GM19467 (cell line): ENCODE data around the gene HHIPL1.
"Not testable (repeated sequence)": the region's sequence is repeated elsewhere in the genome, so short reads cannot be mapped to it uniquely, and the experiment has no call there.

Source experiments
- ATAC-seq: cut with Tn5 transposase; IDR thresholded peaks from one replicate; pipeline ENCODE4 v1.9.1; 2021; ENCODE audit warnings: mild to moderate bottlenecking, moderate library complexity; ENCODE audit not compliant: unreplicated experiment

The HHIPL1 gene

DNA sequence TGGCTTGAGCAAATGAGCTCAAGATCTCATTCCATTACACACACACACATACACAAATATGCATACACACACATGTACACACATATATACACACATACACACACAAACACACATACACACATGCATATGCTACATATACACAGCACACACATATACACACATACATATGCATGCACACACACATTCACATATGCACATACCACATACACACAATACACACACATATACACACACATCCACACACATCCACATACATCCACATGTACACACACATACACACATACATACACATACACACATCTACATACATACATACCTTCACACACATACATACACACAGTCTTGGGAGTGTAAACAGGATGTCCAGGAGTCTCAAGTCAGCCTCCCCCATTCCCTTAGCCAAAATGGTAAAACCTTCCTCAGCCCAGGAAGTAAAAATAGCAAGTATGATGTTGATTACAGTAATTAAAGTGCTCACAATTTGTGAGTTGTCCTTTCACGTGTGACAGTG is 12.8 kb downstream of the HHIPL1 start:
- no peak for ATAC-seq

DNA sequence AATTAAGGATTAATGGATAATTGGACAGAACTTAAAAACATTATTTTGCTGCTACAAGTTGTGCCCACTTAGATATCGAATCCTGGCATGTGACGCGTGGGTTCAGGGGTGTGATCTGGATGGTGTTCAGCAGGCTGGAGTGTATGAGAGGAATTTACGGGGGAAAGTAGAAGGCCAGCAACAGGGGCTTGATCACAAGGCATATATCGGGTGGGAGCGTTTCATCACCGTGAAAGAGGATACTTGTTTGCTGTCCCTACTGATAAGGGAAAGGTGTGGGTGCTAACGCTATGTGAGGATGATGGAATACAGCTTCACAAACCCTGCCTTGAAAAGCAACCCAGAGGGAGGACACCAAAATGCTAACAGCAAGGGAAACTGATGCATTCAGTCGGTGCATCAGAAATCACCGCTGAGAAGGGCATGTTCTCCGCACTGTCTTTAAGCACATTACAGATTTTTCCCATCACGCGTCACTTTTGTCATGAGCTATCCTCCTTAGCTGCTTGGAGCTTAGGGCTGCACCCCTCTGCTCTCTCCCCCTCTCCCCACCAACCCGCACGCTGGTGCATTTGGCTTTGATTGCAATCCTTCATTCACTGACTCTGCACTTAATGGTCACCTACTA is 13.4 kb downstream of the HHIPL1 start:
- no peak for ATAC-seq

DNA sequence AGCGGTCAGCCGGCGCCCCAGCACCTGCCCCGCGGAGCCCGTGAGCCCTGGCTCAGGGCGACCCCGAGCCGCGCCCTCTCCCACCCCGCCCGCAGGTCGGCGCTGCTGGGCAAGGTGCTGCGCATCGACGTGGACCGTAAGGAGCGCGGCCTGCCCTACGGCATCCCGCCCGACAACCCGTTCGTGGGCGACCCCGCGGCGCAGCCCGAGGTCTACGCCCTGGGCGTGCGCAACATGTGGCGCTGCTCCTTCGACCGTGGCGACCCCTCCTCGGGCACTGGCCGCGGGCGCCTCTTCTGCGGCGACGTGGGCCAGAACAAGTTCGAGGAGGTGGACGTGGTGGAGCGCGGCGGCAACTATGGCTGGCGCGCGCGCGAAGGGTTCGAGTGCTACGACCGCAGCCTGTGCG is 14.4 kb downstream of the HHIPL1 start:
- ATAC-seq: no peak

DNA sequence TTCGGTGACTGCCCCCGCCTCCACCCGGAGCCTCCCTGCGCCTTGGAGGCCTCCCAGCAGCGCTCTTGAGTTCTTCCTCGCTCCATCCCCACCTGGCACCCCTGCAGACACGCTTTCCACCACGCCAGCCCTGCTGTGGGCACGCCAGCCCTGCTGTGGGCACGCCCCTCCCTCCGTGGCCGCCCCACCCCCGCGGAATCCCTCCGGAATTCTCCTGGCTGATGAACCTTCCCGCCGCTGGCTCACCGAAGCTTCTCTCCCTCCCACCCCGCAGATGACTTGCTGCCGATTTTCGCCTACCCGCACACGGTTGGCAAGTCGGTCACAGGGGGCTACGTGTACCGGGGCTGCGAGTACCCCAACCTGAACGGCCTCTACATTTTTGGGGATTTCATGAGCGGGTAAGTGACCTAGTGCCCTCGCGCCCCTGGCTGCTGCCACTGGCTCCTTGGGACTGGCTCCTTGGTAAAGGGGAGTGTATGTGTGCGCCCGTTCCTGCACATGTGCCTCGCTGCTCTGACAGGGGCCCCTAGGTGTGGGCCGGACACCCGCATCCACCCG is 15.2 kb downstream of the HHIPL1 start:
- ATAC-seq: no peak

DNA sequence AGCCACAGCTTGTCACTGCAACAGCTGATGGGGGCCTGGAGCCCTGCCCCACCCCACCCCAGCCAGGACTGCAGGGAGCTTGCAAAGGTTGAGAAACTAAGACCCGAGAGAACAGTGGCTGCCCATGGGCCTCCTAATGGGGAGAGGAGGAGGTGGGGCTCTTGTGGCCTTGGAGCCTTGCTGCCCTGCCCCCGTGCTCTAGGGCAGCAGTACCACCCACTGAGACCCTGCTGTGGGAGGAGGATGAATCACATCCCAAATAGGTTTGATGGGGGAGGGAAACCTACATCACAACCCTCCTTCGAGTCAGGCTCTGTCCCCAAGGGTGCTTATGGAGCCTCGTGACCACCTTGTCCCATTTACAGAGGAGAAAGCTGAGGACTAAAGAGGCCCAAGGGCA is 15.9 kb downstream of the HHIPL1 start:
- ATAC-seq: no peak

DNA sequence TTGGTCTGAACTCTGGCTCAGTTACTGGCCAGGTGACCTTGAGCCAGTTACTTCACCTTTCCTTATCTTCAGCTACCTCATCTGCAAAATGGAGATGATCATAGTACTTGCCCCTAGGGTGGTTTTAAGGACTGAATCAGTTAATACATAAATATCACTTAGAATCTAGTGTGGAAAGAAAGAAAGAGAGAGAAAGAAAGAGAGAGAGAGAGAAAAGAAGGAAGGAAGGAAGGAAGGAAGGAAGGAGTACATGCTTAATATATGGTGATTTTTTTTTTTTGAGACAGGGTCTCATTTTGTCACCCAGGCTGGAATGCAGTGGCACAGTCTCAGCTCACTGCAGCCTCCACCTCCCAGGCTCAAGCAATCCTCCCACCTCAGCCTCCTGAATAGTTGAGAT is 16.3 kb downstream of the HHIPL1 start:
- not testable (repeated sequence) for ATAC-seq

DNA sequence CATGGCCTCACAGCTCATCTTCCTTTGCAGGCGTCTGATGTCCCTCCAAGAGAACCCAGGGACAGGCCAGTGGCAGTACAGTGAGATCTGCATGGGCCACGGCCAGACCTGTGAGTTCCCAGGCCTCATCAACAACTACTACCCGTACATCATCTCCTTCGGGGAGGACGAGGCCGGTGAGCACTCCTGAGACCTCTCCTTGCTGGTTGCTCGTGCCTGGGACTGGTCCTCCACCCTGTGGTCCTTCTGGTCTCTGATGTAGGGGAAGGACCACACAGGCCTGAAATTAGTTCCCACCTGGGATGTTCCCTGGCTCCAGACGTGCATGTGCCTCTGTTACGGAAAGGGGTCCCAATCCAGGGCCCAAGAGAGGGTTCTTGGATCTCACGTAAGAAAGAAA is 17.9 kb downstream of the HHIPL1 start:
- no peak for ATAC-seq

DNA sequence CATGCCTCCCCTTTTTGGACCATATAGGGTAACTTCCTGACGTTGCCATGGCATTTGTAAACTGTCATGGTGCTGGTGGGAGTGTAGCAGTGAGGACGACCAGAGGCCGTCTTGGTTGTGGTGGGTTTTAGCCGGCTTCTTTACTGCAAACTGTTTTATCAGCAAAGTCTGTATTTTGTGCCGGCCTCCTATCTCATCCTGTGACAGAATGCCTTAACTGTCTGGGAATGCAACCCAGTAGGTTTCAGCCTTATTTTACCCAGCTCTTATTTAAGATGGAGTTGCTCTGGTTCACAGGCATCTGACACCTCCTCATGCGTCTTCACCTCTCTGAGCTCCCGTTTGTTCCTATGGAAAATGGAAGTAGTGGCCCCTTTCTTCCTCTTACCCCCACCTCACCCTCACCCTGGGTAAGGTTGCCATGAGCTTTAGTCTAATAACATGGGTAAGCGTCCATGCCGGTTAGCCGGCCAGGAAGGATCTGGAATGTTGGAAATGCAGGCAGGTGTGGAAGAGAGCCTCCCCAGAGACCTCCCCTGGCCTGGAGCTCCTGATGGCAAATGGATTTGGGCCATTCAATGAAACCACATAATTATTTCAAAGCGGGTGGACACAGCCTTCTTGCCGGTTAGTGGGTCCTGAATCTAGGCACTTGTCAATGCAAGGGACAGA is 18.6 kb downstream of the HHIPL1 start:
- no peak for ATAC-seq

DNA sequence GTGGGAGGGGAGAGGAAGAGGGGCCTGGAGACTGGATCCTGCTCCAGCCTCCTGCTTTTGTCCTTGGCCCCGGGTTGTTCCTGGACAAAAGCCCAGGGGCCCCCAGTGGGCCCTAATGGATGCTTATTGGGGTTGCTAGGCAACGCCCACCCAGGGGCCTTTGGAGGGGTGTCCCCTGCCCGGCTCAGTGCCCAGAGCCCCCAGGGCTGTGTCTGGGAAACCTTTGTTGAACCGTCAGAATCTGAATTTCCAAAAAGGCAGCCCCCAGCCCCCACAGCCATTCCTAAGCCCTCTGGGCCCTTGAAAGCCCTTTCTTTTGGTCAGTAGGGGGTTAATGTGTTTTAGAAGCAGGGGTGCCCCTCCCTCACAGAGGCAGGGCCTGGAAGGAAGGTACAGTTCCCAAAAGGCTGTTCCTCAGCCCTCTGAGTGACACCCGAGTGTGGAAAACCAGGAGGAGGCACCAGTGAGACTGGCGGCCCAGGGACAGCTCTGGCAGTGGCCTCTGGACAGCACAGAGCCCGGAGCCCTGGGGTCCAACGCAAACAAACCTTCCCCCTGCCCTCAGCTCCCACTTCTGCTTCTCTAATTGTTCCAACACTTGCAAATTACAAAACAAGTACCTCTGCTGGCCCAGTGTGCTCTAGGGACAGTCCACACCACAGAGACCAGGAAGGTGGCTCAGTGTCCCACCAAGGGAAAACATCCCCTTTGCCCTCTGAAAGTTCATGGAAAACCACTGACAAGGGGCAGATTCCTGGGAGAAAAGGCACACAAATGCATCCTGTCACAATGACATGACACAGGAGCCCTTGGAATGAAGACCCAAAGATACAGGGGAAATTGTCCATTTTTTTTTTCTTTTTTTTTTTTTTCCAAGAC is 19.4 kb downstream of the HHIPL1 start:
- ATAC-seq: no peak

DNA sequence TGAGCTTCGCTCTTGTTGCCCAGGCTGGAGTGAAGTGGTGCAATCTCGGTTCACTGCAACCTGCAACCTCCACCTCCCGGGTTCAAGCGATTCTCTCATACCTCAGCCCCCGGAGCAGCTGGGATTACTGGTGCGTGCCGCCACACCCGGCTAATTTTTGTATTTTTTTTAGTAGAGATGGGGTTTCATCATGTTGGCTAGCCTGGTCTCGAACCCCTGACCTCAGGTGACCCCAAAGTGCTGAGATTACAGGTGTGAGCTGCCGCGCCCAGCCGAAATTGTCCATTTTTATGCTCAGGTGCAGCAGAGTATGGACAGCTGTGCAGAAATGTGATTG is 20.0 kb downstream of the HHIPL1 start:
- no peak for ATAC-seq

DNA sequence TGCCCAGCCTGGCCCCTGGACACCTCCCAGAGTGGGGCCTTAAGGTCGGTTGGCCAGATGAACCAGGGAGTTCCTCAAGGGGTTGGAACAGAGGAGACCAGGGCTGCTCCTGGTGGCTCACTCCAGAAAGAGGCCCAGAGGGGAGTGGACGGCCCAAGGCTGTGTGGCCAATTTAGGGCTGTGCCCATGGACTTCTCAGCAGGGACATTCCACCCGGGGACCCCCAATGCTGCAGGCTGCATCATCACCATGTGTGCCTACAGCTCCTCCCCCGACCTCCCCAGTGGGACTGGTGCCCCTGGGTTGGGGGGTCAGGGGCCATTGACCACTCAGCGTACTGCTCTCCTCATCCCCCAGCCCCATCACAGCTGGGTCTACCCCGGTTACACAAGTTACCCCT is 21.6 kb downstream of the HHIPL1 start:
- ATAC-seq: no peak

DNA sequence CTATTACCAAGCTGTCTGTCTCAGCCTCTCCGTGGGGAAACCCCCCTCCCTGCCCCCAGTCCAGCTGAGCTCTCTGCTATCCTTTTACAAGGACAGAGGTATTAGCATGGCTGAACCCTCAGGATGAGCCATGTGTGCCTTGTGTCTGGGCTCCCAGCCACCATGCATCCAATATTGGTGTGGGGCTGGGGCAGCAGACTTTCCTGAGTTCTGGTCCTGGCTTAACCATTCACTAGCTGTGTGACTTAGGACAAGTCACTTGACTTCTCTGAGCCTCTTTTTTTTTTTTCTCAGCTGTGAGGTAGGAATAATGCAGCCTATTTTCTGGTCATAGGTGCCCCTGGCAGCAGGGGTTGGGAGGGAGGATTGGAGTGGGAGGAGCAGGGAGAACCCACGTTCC is 22.1 kb downstream of the HHIPL1 start:
- no peak for ATAC-seq

DNA sequence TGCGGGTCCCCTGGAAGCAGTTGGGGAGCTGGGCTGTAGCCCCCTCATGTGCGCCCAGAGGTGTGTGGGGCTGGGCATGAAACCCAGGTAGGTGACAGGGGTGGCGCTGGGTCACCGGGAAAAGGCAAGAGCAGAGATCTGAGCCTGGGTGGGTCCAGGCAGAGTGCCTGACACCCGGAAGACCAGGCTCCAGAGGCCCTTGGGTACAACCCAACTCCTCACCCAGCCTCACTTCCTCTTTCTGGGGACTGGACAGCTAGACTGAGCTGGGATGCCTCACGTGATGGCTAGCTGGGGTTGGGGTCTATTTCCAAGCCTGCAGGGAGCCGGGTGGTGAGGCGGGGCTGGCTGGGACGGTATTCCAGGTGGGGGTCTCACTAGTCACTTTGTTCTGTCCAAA is 22.9 kb downstream of the HHIPL1 start:
- no peak for ATAC-seq

DNA sequence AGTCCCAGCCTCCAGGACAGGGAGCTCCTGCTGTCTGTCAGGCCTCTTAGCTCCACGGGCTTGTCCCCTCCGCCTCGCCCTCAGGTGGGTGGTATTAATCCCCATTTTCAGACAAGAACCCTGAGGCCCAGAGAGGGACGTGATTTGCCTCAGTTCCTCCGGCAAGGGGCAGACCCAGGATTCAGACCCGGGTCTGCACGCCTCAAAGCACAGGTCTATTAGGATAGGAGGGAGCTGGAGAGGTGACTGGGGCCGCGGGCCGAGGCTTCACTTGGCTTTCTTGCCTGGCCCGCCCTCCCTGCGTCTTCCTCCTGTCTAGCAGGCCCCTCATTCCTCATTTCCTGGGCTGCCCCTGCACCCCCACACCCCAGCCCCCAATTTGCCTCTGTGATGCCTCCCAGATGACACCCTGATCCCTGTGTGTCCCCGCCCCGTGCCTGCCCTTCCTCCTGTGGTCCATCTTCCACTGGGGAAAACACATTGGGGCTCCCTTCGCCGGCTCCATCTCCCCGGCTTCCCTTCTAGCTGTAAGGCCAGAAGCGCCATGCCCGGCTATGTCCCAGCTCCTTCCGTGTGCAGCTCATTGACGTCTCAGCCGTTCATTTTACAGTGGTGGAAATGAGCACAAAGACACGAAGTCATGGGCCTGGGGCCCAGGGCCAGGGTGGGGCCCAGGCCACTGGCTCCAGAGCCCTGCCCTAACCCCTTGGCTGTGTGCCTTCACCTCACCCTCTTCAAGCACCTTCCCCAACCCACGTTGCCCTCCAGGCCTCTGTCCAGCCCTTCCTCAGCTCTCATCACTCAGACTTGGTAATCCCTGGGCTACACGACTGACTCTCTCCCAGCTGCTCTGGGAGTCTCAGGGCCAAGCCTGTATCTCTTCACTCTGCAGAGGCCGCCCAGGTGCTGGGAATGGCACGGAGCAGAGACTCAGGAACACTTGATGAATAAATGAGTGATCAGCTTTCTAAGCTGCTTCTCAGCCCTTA is 23.7 kb downstream of the HHIPL1 start:
- ATAC-seq: no peak

DNA sequence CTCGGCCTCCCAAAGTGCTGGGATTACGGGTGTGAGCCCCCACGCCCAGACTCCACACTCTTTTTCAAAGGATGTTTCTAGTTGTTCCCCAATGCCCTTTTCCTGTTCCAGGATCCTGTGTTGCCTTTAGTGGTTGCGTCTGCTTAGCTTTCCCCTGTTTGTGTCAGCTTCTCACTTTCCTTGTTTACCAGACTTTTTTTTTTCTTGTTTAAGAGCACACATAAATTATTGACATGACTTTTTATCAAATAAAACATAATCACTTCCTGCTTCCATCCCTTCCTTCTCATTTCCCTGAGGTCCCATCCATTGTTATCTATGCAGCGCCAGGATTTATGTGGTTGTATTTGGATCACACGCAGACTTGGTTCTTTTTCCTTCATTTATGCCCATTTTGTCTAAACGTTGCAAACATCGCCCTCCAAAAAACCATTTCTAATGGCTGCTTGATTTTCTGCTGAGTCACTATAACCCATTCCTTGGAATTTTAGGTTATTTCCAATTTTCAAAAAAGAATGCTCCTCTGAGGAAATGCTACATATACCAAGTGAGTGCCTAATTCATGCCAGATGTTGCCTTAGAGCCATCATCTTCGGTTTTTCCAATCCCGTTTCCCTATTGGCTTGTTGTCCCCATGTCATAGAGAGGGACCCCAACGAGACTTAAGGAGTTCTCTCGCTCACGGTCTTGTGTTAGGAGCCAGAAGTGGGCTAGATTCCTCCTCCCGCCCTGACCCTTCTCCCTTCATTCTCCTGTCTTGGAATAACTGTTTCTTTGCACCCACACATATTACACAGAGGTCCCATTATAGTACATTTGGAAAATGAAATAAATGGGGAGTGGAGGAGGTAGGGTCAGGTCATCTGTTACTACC is 25.7 kb downstream of the HHIPL1 start:
- no peak for ATAC-seq

DNA sequence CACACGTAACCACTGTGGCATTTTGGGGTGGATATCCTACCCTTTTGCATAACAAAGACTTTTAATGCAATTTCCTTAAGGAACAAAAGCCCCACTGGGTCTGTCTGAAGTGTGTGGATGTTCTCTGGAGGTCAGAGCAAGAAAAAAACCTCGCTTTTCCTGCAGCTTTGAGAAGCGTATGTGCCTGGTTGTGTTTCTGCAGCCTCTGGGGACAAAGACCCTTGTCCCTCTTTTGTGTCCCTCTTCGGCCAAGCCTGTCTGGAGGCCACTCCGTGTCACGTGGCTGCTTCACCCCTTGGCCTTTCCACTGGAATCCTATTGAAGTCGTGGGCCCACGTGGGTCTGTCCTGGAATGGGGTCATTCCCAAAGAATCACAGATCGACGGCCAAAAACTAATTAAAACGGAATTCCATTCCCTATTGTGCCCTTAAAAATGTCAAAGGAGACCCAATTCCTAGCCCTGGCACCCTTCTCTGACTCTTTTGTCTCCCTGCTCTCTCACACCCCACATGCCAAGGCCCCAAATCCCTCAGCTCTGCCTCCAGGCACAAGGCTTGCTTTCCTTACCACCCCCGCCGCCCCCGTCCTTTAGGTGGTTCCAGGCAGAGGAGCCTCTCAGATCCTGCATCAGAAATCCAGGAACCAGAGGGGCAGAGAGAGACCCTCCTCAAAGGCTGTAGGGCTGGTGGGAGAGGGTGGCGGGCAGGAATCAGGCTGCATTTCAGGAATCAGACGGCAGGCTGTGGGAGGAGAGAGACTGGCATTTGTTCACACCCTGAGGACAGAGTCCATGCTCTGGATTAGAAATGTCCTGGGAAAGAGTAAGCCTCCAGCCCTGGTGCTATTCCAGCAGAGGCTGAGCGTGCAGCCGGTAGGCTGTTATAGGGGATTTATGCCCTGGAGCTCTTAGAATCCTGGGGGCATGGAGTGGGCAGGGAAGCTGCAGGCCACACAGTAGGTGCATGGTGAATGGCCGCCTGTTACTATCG is 26.6 kb downstream of the HHIPL1 start:
- ATAC-seq: no peak

DNA sequence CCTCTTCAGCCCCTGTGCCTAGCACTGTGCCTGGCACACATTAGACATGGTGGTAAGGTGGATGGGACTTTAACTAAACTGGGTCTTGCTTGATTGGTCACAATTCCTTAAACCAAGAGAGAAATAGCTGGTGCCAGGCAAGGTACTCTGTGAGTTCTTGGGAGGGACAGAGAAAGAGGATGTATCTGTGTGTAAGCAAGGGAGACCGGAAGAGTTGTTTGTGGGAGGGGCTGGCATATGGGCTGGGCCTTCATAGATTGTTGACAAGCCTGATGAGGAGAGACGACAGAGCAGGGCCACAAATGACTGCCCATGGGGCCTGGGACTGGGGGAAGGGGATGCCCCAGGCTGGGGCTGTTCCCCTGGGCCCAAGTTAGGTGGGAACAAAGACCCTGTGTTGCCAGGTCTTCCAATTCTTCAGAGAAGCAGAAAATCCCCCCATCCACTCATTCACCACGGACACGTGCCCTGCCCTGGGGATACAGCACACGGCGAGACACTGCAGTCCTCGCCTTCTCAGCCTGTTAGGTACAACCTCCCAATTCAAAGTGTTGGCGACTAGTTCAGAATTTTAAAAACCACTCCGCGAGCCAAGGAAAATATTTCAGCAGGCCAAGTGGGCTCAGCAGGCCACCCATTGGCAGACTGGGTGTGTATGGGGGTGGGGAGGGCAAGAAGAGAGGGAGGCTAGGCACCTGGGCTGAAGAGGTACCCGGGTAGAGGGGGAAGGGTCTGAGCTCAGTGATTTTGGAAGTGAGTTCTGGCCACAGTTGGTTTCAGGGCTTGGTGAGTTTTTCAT is 27.8 kb downstream of the HHIPL1 start:
- ATAC-seq: no peak
